GM19035 (cell line): ENCODE results near the gene TMEFF2.

Experiments used
- ATAC-seq: cut with Tn5 transposase; IDR thresholded peaks from one replicate; pipeline ENCODE4 v1.9.1; 2021; ENCODE audit not compliant: unreplicated experiment

TMEFF2 gene

GRCh38 chr2:191910518-191910917 is 284.2 kb downstream of the TMEFF2 start:
- no peak for ATAC-seq

DNA sequence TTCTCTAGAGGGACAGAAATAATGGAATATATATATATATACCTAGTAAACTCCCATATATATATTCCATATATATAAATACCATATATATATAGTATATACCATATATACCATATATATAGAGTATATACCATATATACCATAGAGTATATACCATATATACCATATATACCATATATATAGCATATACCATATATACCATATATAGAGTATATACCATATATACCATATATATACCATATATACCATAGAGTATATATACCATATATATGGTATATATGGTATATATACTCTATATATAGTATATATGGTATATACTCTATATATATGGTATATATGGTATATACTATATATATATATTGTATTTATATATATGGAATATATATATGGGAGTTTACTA is 285.9 kb downstream of the TMEFF2 start:
- no peak for ATAC-seq

GRCh38 chr2:191907545-191907944 is 287.2 kb downstream of the TMEFF2 start:
- ATAC-seq = no peak

DNA sequence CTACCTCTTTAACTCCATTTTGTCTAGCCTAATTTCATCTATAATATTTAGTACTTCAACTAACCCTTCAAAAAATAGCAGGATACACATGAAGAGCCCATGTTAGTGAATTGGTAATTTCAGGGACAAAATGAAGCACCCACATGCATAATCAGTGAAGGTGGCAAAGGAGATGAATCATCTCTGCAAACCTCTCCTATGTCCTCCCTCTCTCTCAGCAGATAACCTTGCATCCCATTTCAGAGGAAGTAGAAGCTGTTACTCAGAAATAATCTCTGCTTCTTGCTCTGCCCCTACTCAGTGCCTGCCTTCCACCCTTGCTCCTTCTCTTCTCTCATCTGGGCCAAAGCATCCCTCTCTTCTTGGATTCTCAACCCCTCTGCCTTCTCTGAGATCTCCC is 287.6 kb downstream of the TMEFF2 start:
- ATAC-seq = no peak

GRCh38 chr2:191905336-191905735 is 289.4 kb downstream of the TMEFF2 start:
- no peak for ATAC-seq

GRCh38 chr2:191901031-191901430 is 293.7 kb downstream of the TMEFF2 start:
- no peak for ATAC-seq

DNA sequence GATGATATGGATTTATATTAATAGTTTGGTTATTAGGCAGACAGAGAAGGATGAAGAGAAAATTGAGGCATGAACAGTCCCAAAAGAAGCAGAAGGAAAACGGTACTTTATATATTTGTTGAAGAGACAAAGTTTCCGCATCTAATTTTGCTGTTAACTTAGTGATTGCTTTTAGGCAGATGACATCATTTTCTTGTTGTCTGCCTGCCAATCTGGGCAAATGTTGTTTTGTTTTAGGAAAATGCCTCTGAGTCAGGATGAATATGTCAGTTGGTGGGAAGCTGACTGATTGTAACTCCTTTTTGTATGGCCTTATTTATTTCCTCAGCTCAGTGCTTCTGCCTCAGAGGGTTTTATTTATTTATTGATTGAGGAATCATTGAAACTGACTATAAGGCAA is 295.3 kb downstream of the TMEFF2 start:
- ATAC-seq = no peak
